HL-60/S4 treated with phorbol 12-myristate 13-acetate at 8.2 ng/mL for 4 days and 3 days (cell line): ENCODE measurements around the gene NSD1.
"Not testable (repeated sequence)": the region's sequence is repeated elsewhere in the genome, so short reads cannot be mapped to it uniquely, and the experiment has no call there.

Source experiments
- in situ Hi-C: fragments of 300-500 bp; cut with MboI; formaldehyde crosslinking; loops from 2 replicates; pipeline ENCODE4 v1.15.0; 2022; ENCODE audit warnings: low sequenced_read_pairs

Gene NSD1

DNA sequence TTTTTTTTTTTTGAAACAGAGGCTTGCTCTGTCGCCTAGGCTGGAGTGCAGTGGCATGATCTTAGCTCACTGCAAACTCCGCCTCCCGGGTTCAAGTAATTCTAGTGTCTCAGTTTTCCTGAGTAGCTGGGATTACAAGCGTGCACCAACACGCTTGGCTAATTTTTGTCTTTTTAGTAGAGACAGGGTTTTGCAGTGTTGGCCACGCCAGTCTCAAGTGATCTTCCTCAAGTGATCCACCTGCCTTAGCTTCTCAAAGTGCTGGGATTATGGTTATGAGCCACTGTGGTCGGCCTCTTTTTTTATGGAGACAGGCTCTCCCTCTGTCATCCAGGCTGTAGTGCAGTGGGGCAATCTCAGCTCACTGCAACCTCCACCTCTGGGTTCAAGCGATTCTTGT lies 87.0 kb downstream of the NSD1 start:
- in situ Hi-C loops: no loop called here

DNA sequence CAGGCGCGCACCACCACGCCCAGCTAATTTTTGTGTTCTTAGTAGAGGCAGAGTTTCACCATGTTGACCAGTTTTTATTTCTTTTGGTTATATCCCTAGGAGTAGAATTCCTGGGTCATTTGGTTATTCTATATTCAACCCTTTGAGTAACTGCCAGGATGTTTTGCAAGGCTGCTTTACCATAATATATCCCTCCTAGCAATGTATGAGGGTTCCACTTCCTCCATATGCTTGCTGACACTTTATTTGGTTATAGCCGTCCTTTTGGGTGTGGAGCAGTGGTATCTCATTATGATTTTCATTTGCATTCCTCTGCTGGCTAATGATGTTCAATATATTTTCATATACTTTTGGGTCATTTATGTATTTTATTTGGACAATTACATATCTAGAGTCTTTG lies 88.7 kb downstream of the NSD1 start:
- in situ Hi-C loops: no loop called here

DNA sequence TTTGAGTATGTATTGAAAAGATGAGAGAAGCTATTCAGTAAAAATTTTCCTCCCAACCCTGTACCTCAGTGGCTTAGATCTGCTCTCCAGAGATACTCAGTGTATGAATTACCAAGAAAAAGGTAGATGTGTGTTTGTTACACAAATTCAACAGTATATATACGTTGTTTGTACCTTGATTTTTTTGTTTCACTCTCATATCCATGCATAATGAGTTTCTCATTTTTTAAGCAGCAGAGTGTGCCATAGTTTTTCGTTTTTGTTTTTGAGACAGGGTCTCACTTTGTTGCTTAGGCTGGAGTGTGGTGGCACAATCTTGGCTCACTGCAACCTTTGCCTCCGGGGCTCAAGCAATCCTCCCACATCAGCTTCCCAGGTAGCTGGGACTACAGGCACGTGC lies 92.2 kb downstream of the NSD1 start:
- in situ Hi-C loops: no loop called here

DNA sequence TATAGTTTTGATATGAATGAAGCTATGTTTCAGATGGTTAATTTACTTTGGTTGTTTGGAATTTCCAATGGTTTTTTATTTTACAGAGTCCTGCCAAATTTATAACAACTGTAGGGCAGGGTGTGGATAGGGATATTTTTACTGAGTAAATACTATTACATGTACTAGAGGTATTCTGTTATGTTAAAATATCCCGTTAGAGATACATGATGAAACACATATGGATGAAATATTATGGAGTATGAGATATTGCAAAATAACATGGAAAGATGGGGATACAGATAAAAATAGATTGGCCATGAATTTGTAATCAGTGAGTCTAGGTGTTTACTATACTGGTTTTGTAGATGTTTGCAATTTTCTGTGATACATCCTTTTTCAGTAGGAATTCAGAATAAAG lies 93.3 kb downstream of the NSD1 start:
- in situ Hi-C loops: no loop called here

DNA sequence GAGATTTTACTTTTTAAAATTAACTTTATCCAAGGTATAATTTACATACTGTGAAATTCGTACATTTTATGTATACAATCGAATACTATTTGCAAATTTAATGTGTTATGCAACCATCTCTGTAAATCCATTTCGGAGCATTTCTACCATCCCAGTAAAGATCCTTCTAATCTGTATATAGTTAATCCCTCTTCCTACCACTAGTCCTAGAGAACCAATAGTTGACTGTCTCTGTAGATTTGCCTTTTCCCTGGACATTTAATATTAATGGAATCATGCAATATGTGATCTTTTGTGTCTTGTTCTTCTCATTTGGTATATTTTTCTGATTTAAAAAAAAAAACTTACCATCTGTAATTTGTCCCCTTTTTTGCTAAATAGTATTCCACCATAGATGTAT lies 95.2 kb downstream of the NSD1 start:
- in situ Hi-C loops: no loop called here

DNA sequence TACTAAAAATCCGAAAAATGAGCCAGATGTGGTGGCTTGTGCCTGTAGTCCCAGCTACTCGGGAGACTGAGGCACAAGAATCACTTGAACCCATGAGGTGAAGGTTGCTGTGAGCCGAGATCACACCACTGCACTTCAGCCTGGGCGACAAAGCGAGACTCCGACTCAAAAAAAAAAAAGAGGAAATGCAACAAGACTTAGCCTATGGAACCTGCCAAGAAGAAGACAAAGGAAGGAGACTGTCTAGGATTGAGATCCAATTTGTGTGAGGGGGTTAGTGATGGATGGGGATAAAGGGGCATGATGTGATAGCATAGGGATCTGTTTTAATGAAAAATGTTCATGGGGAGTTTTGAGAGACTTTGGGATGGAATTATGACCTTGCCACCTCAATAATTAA lies 97.1 kb downstream of the NSD1 start:
- in situ Hi-C loops: no loop called here

DNA sequence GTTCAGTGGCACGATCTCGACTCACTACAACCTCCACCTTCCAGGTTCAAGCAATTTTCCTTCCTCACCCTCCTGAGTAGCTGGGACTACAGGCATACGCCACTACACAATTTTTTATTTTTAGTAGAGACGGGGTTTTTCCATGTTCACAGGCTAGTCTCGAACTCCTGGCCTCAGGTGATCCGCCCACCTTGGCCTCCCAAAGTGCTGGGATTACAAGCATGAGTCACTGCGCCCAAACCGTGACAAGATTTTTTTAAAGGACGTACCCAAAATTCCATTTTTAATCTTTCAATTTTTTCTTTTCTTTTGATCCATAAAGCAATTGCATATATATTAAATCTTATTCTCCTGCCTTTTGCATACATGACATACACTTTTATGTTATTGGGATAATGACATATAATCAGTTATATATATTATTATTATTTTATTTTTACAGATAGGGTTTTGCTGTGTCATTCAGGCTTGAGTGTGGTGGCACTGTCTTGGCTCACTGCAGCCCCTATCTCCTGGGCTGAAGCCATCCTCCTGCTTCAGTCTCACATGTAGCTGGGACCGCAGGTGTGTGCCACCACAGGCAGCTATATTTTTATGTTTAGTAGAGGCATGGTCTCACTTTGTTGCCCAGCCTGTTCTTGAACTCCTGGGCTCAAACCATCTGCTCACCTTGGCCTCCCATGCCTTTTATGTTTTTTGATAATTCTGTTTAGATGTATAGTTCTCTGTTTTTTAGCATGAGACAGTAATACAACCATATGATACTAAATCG lies 98.1 kb downstream of the NSD1 start:
- in situ Hi-C loops: no loop called here

DNA sequence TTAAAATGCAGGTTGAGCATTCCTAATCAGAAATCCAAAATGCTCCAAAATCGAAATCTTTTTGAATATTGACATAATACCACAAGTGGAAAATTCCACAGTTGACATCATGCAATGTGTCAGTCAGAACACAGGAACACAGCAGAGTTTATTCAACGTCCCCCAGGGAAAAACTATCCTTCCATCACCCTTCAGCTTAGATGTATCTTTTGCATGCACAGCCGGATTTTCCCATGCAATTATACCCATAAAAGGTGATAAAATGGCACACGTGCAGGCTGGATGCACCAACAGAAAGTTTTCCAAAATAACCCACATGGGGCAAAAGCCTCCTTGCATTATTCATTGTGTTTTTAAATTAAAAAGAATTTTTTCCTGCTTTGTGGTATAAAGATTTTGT lies 98.8 kb downstream of the NSD1 start:
- in situ Hi-C loops: no loop called here

DNA sequence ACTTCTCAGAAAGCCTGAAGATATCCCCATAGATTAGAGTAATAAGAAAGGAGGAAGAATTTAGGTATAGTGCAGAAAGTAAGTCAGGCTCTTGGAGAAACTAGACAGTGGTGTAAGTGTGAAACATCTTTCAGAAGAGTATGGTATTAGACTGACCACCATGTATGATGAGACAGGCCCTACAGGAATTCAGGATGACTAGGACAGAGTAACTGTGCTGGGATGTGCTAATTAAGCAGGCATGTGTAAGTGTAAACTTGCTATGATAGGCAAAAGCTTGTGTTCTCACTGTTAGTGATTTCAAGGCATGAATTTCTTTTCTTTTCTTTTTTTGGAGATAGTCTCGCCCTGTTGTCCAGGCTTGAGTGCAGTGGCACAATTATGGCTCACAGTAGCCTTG lies 99.2 kb downstream of the NSD1 start:
- in situ Hi-C loops: no loop called here

DNA sequence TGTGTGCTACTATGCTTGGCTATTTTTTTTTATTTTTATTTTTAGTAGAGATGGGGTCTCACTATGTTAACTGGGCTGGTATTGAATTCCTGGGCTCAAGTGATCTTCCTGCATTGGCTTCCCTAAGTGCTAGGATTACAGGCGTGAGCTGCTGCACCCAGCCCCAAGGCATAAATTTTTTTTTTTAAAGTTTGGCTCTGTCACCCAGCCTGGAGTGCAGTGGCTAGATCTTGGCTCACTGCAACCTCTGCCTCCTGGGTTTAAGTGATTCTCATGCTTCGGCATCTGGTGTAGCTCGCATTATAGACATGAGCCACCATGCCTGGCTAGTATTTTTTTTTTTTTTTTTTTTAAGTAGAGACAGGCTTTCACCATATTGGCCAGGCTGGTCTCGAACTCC lies 99.6 kb downstream of the NSD1 start:
- in situ Hi-C loops: no loop called here

DNA sequence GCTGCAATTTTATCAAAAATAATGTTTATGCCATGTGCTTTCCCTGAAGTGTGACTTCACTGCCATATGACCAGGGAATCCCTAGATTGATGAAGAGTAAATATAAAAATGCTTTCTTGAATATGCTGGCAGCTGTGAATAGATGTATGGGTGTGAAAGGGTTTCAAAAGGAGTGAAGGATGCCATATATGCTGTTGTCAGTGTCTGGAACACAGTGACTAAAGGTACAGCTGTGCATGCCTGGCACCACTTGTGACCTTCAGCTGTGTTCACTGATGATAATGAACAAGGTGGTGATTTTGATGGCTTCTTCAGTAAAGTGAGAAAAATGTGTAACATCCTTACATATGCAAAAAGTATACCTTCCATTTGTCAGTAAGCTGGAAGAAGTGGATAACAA lies 100.2 kb downstream of the NSD1 start:
- in situ Hi-C loops: no loop called here

DNA sequence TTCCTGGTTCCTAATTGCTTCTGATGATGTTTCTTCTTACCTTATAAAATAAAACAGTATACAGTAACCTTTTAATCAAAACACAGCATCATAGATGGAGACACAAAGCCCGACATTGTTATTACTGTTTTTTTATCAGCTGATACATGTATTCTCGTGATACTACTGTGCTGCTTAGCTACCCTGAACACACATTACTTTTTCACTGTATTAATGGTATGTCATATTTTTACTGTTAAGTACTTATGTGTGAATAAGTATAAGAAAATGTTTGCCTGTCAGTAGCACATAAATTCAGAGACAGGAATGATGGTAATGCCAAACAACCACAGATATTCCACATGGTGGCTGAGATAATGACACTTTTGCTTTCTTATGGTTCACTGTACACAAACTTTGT lies 101.3 kb downstream of the NSD1 start:
- in situ Hi-C loops: no loop called here

DNA sequence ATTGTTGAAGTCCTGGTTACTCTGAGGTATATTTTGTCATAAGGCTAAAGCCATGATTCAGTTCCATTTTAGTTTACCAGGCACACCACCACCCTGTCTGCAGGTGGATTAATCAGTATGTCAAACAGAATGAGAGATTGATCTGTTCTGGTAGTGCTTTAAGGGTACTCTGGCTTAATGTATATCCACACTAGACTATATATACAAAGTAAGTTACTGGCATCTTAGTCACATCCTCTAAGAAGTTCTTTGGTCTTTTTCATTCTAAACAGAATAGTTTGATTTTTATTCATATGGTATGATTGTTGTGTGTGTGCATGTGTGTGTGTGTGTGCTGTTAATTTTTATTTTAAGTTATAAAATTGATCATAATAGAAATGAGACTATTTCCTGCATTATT lies 108.2 kb downstream of the NSD1 start:
- in situ Hi-C loops: no loop called here

DNA sequence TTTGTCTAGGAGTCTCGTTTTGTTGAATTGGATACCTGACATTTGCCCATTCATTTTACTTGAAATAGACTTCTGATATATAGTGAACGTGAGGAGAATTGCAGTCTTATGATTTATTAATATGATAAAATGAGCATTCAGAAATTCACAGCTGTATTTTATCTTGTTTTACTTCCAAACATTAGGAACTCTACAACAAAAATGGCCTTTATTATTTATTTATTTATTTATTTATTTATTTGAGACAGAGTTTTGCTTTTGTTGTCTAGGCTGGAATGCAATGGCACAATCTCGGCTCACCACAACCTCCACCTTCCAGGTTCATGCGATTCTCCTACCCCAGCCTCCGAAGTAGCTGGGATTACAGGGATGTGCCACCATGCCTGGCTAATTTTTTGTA lies 108.7 kb downstream of the NSD1 start:
- in situ Hi-C loops: no loop called here

DNA sequence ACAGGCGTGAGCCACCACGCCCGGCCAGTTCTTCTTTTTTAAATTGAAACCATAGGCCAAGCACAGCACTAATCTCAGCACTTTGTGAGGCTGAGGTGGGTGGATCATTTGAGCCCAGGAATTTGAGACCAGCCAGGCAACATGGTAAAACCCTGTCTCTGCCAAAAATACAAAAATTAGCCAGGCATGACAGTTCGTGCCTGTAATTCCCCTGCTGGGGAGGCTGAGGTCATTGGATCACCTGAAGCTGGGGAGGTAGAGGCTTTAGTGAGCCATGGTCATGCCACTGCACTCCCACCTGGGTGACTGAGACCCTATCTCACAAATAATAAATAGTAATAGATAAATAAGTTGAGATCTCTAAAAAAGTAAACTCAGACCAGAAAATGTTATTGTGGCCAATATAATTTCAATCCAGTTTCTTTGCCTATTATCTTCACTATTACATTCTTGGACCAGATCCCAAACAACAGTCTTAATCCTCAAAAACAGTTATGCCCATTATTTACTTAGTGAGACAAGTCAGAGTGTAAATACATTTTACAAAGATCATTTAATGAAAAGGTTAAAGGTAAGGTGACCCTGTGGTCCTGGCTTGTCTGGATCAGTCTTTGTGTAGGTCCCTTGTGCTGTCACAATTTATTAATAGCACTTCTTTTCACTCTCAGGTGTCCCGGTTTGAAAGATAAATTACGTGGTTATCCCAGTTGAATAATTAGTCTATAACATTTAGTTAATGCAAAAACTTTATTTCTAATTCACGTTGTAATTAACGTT lies 116.4 kb downstream of the NSD1 start:
- in situ Hi-C loops: no loop called here

DNA sequence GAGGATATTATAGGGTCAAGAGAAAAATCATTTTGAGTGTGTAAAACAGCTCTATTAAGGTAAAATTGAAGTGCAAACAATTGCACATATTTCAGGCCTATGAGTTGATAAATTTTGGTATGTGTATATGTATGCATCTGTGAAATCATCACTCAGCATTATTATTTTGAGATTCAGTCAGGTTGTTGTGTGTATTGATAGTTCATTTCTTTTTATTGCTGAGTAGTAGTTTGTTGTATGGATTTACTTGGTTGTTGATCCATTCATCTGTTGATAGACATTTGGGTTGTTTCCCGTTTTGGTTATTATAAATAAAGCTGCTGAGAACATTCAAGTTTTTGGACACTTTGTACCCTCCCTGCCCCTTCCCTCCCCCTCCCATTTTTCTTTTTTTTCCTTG lies 119.7 kb downstream of the NSD1 start:
- in situ Hi-C loops: no loop called here

DNA sequence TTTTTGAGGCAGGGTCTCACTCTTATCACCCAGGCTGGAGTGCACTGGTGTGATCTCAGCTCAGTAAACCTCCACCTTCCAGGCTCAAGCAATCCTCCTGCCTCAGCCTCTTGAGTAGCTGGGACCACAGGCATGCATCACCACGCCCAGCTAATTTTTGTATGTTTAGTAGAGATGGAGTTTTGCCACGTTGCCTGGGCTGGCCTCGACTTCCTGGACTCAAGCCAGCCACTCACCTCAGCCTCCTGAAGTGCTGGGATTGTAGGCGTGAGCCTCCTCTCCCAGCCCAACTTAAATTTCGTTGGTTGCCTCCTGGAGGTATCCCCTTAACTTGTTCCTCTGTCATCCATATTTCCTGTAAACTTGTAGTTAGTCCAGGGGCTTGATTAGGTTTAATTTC lies 122.7 kb downstream of the NSD1 start:
- in situ Hi-C loops: no loop called here

DNA sequence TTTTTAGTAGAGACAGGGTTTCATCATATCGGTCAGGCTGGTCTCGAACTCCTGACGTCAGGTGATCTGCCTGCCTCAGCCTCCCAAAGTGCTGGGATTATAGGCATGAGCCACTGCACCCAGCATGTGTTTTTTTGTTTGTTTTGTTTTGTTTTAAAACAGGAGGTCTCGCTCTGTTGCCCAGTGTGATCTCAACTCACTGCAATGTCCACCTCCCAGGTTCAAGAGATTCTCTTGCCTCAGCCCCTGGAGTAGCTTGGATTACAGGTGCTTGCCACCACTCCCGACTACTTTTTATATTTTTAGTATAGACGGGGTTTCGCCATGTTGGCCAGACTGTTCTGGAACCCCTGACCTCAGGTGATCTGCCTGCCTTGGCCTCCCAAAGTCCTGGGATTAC lies 125.1 kb downstream of the NSD1 start:
- in situ Hi-C loops: not testable (repeated sequence)

DNA sequence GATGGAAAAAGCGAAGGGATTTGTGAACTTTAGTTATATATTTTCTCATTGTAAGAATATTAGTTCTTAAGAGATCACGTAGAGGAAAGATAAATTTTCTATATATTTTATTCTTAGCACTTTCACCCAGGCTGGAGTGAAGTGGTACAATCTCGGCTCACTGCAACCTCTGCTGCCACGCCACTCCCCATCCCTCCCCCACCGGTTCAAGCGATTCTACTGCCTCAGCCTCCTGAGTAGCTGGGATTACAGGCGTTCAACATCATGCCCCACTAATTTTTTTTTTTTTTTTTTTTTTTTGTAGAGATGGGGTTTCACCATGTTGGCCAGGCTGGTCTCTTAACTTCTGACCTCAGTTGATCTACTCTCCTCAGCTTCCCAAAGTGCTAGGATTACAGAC lies 127.4 kb downstream of the NSD1 start:
- in situ Hi-C loops: no loop called here

DNA sequence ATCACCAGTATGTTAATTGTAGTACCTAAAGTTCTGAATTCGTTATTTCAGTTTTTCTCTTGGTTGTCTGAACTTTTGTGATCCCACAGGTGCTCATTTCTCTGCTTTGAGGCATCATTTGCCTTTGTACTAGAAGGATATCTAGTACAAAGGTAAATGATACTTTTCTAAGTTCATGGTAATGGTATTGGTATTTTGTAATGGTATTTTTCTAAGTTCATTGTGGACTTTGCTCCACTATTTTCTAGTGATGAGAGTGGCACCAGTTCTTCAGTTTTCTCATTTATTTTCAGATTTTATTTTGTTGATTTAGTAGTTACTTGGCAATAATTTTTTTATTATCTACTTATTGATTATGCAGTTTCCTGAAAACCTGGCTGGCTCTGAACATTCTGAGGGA lies 127.9 kb downstream of the NSD1 start:
- in situ Hi-C loops: no loop called here

DNA sequence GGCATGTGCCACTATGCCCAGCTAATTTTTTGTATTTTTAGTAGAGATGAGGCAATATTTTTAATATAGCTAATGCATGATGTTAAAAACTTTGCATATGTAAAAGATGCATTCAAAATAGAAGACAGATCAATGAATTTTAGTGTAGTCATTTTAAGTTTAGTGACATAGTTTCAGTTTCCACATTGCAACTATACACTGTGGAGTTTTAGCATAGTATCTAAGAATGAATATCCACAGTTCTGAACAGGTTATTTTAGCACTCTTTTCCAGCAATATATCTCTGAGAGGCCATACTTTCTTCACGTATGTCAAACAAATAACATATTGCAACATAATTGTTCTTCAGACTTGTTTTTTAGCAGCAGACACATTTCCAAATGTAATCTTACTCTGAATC lies 130.6 kb downstream of the NSD1 start:
- in situ Hi-C loops: no loop called here

DNA sequence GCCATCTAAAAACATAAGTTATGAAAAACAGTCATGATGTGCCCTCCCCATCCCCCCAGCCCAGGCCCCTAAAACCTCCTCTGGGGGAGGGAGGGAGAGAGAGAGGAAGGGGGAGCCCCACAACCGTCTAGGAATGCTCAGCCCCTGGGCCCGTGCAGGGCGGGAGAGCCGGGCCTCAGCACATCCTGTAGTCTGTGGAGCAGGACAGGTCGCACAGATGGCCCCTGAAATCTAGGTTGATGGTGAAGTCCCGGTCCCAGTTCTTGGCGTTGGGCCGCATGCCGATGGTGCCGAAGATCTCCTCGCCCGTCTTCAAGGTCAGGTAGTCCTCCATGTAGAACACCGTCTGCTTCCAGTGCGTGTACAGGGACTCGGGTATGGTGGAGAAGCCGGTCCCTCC lies 131.8 kb downstream of the NSD1 start:
- in situ Hi-C loops: no loop called here
